ENCODE data around the gene CCDC188. TPM values are rescaled to one million over a fixed set of nuclear protein-coding genes. Genes with fewer than 3 reads are reported as not detected.

The CCDC188 gene
- total and polyA plus RNA-seq, 4 donors = not detected

- DNase-seq (ENCODE audit: low spot score) = no peak
- H3K36me3 ChIP-seq (ENCODE audit: control insufficient read depth in 4 of 4, insufficient read depth in 3 of 4, low read depth in 1 of 4, low read length in 3 of 4) = peaks cover 14 to 61% (median 39%) of the 10 kb centered on the region in 4 donors
- H3K27me3 ChIP-seq (ENCODE audit: control insufficient read depth in 4 of 4, insufficient read depth in 4 of 4, low read length in 3 of 4) = no peaks in the 10 kb centered on the region
- TF ChIP-seq JUND (IDR thresholded peaks at IDR 0.05) (no peak), HNF4G (IDR thresholded peaks at IDR 0.05) (no peak), YY1 (IDR thresholded peaks at IDR 0.05) (no peak), RAD21 (IDR thresholded peaks at IDR 0.05) (no peak), ZBTB33 (IDR thresholded peaks at IDR 0.05) (no peak), EGR1 (IDR thresholded peaks at IDR 0.05; ENCODE audit: low read depth in 2 of 2) (no peak), NR2F2 (IDR thresholded peaks at IDR 0.05) (no peak), SP1 (IDR thresholded peaks at IDR 0.05) (no peak), GABPA (IDR thresholded peaks at IDR 0.05 in 1 of 2, conservative IDR thresholded peaks at IDR 0.05 in 1 of 2) (no peak), HNF4A (conservative IDR thresholded peaks at IDR 0.05) (no peak), FOXA1 (IDR thresholded peaks at IDR 0.05) (no peak)
- TF ChIP-seq, protein P1, sequence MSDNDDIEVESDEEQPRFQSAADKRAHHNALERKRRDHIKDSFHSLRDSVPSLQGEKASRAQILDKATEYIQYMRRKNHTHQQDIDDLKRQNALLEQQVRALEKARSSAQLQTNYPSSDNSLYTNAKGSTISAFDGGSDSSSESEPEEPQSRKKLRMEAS (IDR thresholded peaks at IDR 0.05) = no peak
- TF ChIP-seq, protein P2, sequence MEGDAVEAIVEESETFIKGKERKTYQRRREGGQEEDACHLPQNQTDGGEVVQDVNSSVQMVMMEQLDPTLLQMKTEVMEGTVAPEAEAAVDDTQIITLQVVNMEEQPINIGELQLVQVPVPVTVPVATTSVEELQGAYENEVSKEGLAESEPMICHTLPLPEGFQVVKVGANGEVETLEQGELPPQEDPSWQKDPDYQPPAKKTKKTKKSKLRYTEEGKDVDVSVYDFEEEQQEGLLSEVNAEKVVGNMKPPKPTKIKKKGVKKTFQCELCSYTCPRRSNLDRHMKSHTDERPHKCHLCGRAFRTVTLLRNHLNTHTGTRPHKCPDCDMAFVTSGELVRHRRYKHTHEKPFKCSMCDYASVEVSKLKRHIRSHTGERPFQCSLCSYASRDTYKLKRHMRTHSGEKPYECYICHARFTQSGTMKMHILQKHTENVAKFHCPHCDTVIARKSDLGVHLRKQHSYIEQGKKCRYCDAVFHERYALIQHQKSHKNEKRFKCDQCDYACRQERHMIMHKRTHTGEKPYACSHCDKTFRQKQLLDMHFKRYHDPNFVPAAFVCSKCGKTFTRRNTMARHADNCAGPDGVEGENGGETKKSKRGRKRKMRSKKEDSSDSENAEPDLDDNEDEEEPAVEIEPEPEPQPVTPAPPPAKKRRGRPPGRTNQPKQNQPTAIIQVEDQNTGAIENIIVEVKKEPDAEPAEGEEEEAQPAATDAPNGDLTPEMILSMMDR (IDR thresholded peaks at IDR 0.05; ENCODE audit: low read depth, low read length, missing input control) = no peak
- TF ChIP-seq, protein P3, sequence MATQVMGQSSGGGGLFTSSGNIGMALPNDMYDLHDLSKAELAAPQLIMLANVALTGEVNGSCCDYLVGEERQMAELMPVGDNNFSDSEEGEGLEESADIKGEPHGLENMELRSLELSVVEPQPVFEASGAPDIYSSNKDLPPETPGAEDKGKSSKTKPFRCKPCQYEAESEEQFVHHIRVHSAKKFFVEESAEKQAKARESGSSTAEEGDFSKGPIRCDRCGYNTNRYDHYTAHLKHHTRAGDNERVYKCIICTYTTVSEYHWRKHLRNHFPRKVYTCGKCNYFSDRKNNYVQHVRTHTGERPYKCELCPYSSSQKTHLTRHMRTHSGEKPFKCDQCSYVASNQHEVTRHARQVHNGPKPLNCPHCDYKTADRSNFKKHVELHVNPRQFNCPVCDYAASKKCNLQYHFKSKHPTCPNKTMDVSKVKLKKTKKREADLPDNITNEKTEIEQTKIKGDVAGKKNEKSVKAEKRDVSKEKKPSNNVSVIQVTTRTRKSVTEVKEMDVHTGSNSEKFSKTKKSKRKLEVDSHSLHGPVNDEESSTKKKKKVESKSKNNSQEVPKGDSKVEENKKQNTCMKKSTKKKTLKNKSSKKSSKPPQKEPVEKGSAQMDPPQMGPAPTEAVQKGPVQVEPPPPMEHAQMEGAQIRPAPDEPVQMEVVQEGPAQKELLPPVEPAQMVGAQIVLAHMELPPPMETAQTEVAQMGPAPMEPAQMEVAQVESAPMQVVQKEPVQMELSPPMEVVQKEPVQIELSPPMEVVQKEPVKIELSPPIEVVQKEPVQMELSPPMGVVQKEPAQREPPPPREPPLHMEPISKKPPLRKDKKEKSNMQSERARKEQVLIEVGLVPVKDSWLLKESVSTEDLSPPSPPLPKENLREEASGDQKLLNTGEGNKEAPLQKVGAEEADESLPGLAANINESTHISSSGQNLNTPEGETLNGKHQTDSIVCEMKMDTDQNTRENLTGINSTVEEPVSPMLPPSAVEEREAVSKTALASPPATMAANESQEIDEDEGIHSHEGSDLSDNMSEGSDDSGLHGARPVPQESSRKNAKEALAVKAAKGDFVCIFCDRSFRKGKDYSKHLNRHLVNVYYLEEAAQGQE (IDR thresholded peaks at IDR 0.05) = no peak
- H3K4me3 ChIP-seq (ENCODE audit: low read depth in 1 of 3, low read length in 3 of 3) = no peak overlapping the region
- 95% methylated on average over 20 of the region's 20 CpGs for WGBS
- H3K27ac ChIP-seq (ENCODE audit: low read depth in 1 of 2, low read length in 2 of 2) = no peak overlapping the region
- H3K9ac ChIP-seq (ENCODE audit: low read depth in 1 of 2, low read length in 2 of 2) = no peak overlapping the region
- peaks cover 0 to 28% (median 18%) of the 10 kb centered on the region in 4 donors for H3K4me1 ChIP-seq (ENCODE audit: control insufficient read depth in 4 of 4, insufficient read depth in 4 of 4, low read length in 3 of 4)
- no peaks in the 10 kb centered on the region for H3K9me3 ChIP-seq (ENCODE audit: control insufficient read depth in 4 of 4, low read length in 3 of 4)
These were observed 44.5 kb downstream of the CCDC188 start for GRCh38 chr22:20106205-20106848.

Data from liver (tissue), 9 donors.